ENCODE measurements around the gene WDR35. TPM values are rescaled to one million over a fixed set of nuclear protein-coding genes. Genes with fewer than 3 reads are reported as not detected.

The WDR35 gene
- total RNA-seq, 1 experiment from 2014 or later, result 8.2 TPM

DNA sequence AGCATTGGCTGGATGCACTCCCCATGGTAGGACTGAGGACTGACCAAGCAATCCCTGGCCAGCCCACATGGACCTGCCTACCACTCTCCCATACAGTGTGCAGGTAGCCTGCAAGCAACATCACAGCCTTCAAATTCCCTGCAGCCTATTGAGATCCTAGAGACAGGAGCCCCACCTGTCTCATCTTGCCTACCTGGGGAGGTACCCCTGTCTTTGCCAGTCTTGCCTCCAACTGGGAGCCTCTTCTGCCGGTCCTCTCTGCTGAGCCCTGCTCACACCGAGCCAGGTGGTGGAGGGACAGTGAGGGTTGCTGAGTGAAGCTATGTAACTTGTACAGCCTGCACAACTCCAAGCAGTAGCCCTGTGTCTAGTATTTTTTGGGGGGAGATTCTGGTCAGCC is 118.1 kb downstream of the WDR35 start:
- DNase-seq, result no peak
- Histone ChIP-seq H3K4me1 (replicated peaks; ENCODE audit: insufficient read depth) (no peaks in the 10 kb centered on the region), H4K20me1 (ENCODE audit: insufficient read depth) (no peaks in the 10 kb centered on the region), H3K4me3 (no peak overlapping the region), H3K9me2 (ENCODE audit: insufficient read depth) (no peaks in the 10 kb centered on the region), H3K79me2 (ENCODE audit: low read depth) (no peaks in the 10 kb centered on the region), H3K36me3 (ENCODE audit: low read depth) (no peaks in the 10 kb centered on the region), H3K4me2 (no peak overlapping the region), H3K27ac (no peak overlapping the region), H3K9me3 (ENCODE audit: insufficient read depth, low read depth) (no peaks in the 10 kb centered on the region), H3K27me3 (ENCODE audit: insufficient read depth, low read depth) (no peaks in the 10 kb centered on the region), H2AFZ (no peak overlapping the region), H3F3A (ENCODE audit: insufficient read depth, low read depth) (no peaks in the 10 kb centered on the region)
- intact Hi-C loops (cut with micrococcal nuclease; ENCODE audit: unreplicated experiment), result no loop called here
- TF ChIP-seq CTCF (conservative IDR thresholded peaks at IDR 0.05) (no peak), EZH2 (IDR thresholded peaks at IDR 0.05; ENCODE audit: low read depth) (no peak)
- no TSS peak for BruUV-seq (replicated peaks)
- POLR2A ChIA-PET (ENCODE audit: unreplicated experiment), result no interaction called here
- CTCF ChIA-PET, result no interaction called here

- H3K4me3 ChIP-seq, result no peak overlapping the region
- H3K4me1 ChIP-seq (replicated peaks; ENCODE audit: insufficient read depth), result no peaks in the 10 kb centered on the region
- DNase-seq, result no peak
- no peak overlapping the region for H2AFZ ChIP-seq
- H3K9me2 ChIP-seq (ENCODE audit: insufficient read depth), result no peaks in the 10 kb centered on the region
- ChIA-PET CTCF (no interaction called here), POLR2A (ENCODE audit: unreplicated experiment) (no interaction called here)
- TF ChIP-seq CTCF (conservative IDR thresholded peaks at IDR 0.05) (no peak), EZH2 (IDR thresholded peaks at IDR 0.05; ENCODE audit: low read depth) (no peak)
- H3F3A ChIP-seq (ENCODE audit: insufficient read depth, low read depth), result no peaks in the 10 kb centered on the region
- H3K9me3 ChIP-seq (ENCODE audit: insufficient read depth, low read depth), result no peaks in the 10 kb centered on the region
- intact Hi-C loops (cut with micrococcal nuclease; ENCODE audit: unreplicated experiment), result no loop called here
- no peak overlapping the region for H3K4me2 ChIP-seq
- no peaks in the 10 kb centered on the region for H3K36me3 ChIP-seq (ENCODE audit: low read depth)
- H3K79me2 ChIP-seq (ENCODE audit: low read depth), result no peaks in the 10 kb centered on the region
- H4K20me1 ChIP-seq (ENCODE audit: insufficient read depth), result no peaks in the 10 kb centered on the region
- BruUV-seq (replicated peaks), result no TSS peak
- H3K27ac ChIP-seq, result no peak overlapping the region
- H3K27me3 ChIP-seq (ENCODE audit: insufficient read depth, low read depth), result no peaks in the 10 kb centered on the region
These were observed 119.1 kb downstream of the WDR35 start for GRCh38 chr2:19870792-19871191.

- DNase-seq, result no peak
- Histone ChIP-seq H3K36me3 (ENCODE audit: low read depth) (no peaks in the 10 kb centered on the region), H3K4me2 (no peak overlapping the region), H3K79me2 (ENCODE audit: low read depth) (no peaks in the 10 kb centered on the region), H4K20me1 (ENCODE audit: insufficient read depth) (no peaks in the 10 kb centered on the region), H3K27ac (no peak overlapping the region), H2AFZ (no peak overlapping the region), H3K9me2 (ENCODE audit: insufficient read depth) (no peaks in the 10 kb centered on the region), H3K4me1 (replicated peaks; ENCODE audit: insufficient read depth) (no peaks in the 10 kb centered on the region), H3K4me3 (no peak overlapping the region), H3F3A (ENCODE audit: insufficient read depth, low read depth) (no peaks in the 10 kb centered on the region), H3K9me3 (ENCODE audit: insufficient read depth, low read depth) (no peaks in the 10 kb centered on the region), H3K27me3 (ENCODE audit: insufficient read depth, low read depth) (no peaks in the 10 kb centered on the region)
- BruUV-seq (replicated peaks), result no TSS peak
- ChIA-PET CTCF (no interaction called here), POLR2A (ENCODE audit: unreplicated experiment) (no interaction called here)
- intact Hi-C loops (cut with micrococcal nuclease; ENCODE audit: unreplicated experiment), result no loop called here
- TF ChIP-seq CTCF (conservative IDR thresholded peaks at IDR 0.05) (no peak), EZH2 (IDR thresholded peaks at IDR 0.05; ENCODE audit: low read depth) (no peak)
These were observed 121.0 kb downstream of the WDR35 start for GRCh38 chr2:19868701-19869580.
